Measurements from ENCODE around the gene SPATA20. TPM values are rescaled to one million over a fixed set of nuclear protein-coding genes. Genes with fewer than 3 reads are reported as not detected.

Gene SPATA20
- total RNA-seq, 1 experiment from 2014 or later = 33.2 TPM

DNA sequence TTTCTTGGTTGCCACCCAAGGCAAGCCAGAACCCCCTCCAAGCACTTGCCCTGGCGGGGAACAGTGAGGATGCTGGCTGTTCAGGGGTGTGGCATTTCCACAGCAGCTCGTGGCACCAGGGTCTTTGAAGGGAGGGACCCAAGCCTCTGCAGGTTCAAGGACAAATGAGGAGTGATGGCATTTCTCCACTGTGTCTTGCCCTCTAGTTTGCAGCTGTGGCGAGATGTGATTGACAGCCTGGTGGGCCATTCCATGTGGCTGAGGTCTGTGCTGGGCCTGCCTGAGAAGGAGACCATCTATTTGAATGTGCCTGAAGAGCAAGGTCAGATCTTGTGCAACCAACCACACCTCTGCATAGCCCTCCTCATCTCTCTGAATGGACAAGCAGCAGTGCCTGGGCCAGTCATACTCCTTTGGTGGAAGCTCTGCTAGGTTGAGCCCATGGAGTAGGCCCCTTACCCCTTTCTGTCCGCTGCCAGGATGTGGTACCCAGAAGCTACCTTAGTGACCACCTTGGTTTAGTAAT is 19.0 kb upstream of the SPATA20 start:
- DNase-seq = no peak
- Mint-ChIP-seq H3K27me3 (ENCODE audit: unreplicated experiment) (peaks cover 20% of the 10 kb centered on the region), H3K4me1 (ENCODE audit: low read depth, unreplicated experiment) (peaks cover 16% of the 10 kb centered on the region), H3K36me3 (ENCODE audit: insufficient read depth, unreplicated experiment) (peaks cover 15% of the 10 kb centered on the region), H3K9me3 (ENCODE audit: low read depth, unreplicated experiment) (no peaks in the 10 kb centered on the region), H3K27ac (ENCODE audit: unreplicated experiment) (no peak overlapping the region), H3K4me3 (ENCODE audit: low read depth, unreplicated experiment) (no peak overlapping the region)
- TF ChIP-seq, protein P1, sequence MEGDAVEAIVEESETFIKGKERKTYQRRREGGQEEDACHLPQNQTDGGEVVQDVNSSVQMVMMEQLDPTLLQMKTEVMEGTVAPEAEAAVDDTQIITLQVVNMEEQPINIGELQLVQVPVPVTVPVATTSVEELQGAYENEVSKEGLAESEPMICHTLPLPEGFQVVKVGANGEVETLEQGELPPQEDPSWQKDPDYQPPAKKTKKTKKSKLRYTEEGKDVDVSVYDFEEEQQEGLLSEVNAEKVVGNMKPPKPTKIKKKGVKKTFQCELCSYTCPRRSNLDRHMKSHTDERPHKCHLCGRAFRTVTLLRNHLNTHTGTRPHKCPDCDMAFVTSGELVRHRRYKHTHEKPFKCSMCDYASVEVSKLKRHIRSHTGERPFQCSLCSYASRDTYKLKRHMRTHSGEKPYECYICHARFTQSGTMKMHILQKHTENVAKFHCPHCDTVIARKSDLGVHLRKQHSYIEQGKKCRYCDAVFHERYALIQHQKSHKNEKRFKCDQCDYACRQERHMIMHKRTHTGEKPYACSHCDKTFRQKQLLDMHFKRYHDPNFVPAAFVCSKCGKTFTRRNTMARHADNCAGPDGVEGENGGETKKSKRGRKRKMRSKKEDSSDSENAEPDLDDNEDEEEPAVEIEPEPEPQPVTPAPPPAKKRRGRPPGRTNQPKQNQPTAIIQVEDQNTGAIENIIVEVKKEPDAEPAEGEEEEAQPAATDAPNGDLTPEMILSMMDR (IDR thresholded peaks at IDR 0.05; ENCODE audit: unreplicated experiment) = no peak
- intact Hi-C loops (cut with micrococcal nuclease; ENCODE audit: unreplicated experiment) = no loop called here
- no TSS peak for BruUV-seq (replicated peaks)
- CTCF ChIA-PET = interaction anchor here (0.6 kb wide), 2 partner anchors 130 to 231 kb away, joined by 3 to 6 read pairs; no protein-coding TSS in a partner anchor

DNA sequence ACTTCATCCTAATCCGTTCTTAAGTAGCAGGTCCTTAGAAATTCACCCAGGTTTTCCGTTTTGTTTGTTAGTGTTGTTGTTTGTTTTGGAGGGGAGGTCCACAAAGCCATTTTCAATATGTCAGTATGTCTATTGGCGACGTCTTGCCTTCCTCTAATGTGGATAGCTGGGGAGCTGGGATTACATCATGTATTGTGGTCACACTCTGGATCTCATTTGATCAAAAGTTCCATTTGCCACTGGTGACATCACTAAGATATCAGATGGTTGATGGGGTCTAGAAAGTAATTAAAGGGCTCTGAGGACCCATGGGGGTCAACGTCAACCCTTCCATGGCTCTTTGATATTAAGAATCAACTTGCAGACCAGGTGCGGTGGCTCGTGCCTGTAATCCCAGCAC is 17.1 kb upstream of the SPATA20 start:
- no peak overlapping the region for H3K4me3 Mint-ChIP-seq (ENCODE audit: low read depth, unreplicated experiment)
- CTCF ChIA-PET = no interaction called here
- H3K27ac Mint-ChIP-seq (ENCODE audit: unreplicated experiment) = no peak overlapping the region
- BruUV-seq (replicated peaks) = no TSS peak
- peaks cover 20% of the 10 kb centered on the region for H3K27me3 Mint-ChIP-seq (ENCODE audit: unreplicated experiment)
- H3K9me3 Mint-ChIP-seq (ENCODE audit: low read depth, unreplicated experiment) = no peaks in the 10 kb centered on the region
- H3K4me1 Mint-ChIP-seq (ENCODE audit: low read depth, unreplicated experiment) = peaks cover 34% of the 10 kb centered on the region
- peaks cover 33% of the 10 kb centered on the region for H3K36me3 Mint-ChIP-seq (ENCODE audit: insufficient read depth, unreplicated experiment)
- intact Hi-C loops (cut with micrococcal nuclease; ENCODE audit: unreplicated experiment) = loop anchor here (5.0 kb wide), 1 partner anchor 33 kb away; no protein-coding TSS in a partner anchor
- no peak for DNase-seq
- TF ChIP-seq, protein P1 (IDR thresholded peaks at IDR 0.05; ENCODE audit: unreplicated experiment) = no peak

DNA sequence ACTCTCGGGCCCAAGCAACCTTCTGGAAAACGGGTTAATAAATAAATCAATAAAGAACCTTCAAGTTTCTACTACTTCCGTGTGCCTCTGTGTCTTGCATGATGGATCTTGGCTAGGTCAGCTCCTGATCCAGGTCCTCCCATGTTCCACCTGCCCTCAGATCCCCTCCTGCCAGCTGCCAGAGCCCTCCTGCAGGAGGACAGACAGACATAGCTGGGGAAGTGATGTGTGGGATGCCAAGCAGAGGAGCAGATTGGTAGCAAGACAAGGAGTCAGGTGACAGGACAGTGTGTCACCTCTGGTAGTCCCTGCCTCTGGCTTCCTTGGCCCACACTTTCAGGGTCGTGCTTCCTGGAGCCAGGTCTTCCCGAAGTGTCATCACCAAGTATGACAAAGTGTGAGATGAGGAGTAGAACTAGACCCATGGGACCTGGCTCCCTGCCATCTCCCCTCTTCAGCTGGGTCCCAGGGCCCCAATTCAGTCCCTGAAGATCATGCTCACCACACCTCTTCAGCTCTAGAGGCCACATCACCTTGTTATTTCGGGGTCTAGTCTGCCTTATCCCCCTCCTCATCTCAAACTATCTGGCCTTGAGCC is 15.4 kb upstream of the SPATA20 start:
- Mint-ChIP-seq H3K4me3 (ENCODE audit: low read depth, unreplicated experiment) (peak overlapping the region; percentile 85), H3K27me3 (ENCODE audit: unreplicated experiment) (peaks cover 20% of the 10 kb centered on the region), H3K36me3 (ENCODE audit: insufficient read depth, unreplicated experiment) (peaks cover 41% of the 10 kb centered on the region), H3K27ac (ENCODE audit: unreplicated experiment) (peak overlapping the region; percentile 63), H3K9me3 (ENCODE audit: low read depth, unreplicated experiment) (no peaks in the 10 kb centered on the region), H3K4me1 (ENCODE audit: low read depth, unreplicated experiment) (peaks cover 47% of the 10 kb centered on the region)
- DNase-seq = no peak
- intact Hi-C loops (cut with micrococcal nuclease; ENCODE audit: unreplicated experiment) = loop anchor here (1.0 to 5.0 kb wide), 2 partner anchors 34 to 49 kb away; no protein-coding TSS in a partner anchor
- TF ChIP-seq, protein P1 (IDR thresholded peaks at IDR 0.05; ENCODE audit: unreplicated experiment) = no peak
- CTCF ChIA-PET = interaction anchor here (0.7 to 1.1 kb wide), 2 partner anchors 16 to 388 kb away, joined by 6 read pairs; no protein-coding TSS in a partner anchor
- no TSS peak for BruUV-seq (replicated peaks)

DNA sequence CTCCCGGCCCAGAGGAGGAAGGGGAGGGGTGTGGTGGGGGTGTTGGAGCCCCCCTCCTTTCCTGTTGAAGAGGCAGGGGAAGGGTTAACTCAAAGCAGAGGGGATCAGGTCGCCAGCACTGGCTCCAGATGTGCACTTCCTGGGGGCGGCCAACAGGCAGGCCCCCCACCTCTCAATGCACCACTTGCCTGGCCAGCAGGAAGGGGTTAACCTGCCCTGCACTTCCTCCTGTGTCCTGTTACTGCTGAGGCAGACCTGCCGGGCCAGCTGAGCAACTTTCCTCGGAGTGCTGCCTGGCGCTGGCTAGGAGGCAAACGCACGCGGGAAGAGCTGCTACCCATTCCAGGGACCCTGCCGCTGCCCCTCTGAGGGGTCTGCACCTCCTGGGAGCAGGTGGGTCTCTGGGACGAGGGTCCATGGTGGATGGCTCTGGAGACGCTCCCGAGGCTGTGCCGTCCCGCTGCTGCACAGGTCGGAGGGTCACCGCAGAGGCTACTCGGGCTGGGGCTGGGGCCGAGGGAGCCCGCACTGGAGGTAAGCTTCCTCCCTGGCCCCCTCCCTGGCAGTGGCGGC is 14.4 kb upstream of the SPATA20 start, which contains the start of gene EPN3:
TSS of gene EPN3 (plus strand) at position 284 of the 573 bp plus-strand sequence. CDS start 3,822 bp downstream, outside the sequence.
- Mint-ChIP-seq H3K36me3 (ENCODE audit: insufficient read depth, unreplicated experiment) (peaks cover 51% of the 10 kb centered on the region), H3K27ac (ENCODE audit: unreplicated experiment) (peak within 1 kb of the TSS; percentile 63), H3K4me1 (ENCODE audit: low read depth, unreplicated experiment) (peaks cover 47% of the 10 kb centered on the region), H3K27me3 (ENCODE audit: unreplicated experiment) (peaks cover 20% of the 10 kb centered on the region), H3K9me3 (ENCODE audit: low read depth, unreplicated experiment) (no peaks in the 10 kb centered on the region), H3K4me3 (ENCODE audit: low read depth, unreplicated experiment) (peak within 1 kb of the TSS; percentile 85)
- intact Hi-C loops (cut with micrococcal nuclease; ENCODE audit: unreplicated experiment) = loop anchor here (1.0 to 5.0 kb wide), 2 partner anchors 35 to 50 kb away; no protein-coding TSS in a partner anchor
- DNase-seq = peak; percentile 95
- TF ChIP-seq, protein P1 (IDR thresholded peaks at IDR 0.05; ENCODE audit: unreplicated experiment) = no peak
- no TSS peak for BruUV-seq (replicated peaks)
- CTCF ChIA-PET = interaction anchor here (0.7 to 1.4 kb wide), 5 partner anchors 12 to 201 kb away, joined by 3 to 5 read pairs (median 4); no protein-coding TSS in a partner anchor
